Cardiac fibroblast (primary cell): ENCODE data around the gene EPB41L2.
"Not testable (repeated sequence)": the region's sequence is repeated elsewhere in the genome, so short reads cannot be mapped to it uniquely, and the experiment has no call there.

Experiments
- DNase-seq, 2 donors: peaks; one replicate each; pipeline versions ENCODE4 v3.0.0 to v3.0.0-alpha.2; 2010; ENCODE audit warnings: low read depth in 2 of 2
- H3K4me3 ChIP-seq, 2 donors: replicated peaks in 1 of 2; 1 replicate in 1 of 2; 2 replicates in 1 of 2; pipeline ENCODE4 v1.5.1; 2011; ENCODE audit warnings: low read depth in 2 of 2, low read length in 2 of 2, mild to moderate bottlenecking in 2 of 2, moderate library complexity in 1 of 2
- TF ChIP-seq, protein P1 (sequence below): IDR thresholded peaks from one replicate; pipeline ENCODE4 v1.5.1; 2011; ENCODE audit warnings: low read depth, mild to moderate bottlenecking, low read length, inconsistent platforms

The EPB41L2 gene

DNA sequence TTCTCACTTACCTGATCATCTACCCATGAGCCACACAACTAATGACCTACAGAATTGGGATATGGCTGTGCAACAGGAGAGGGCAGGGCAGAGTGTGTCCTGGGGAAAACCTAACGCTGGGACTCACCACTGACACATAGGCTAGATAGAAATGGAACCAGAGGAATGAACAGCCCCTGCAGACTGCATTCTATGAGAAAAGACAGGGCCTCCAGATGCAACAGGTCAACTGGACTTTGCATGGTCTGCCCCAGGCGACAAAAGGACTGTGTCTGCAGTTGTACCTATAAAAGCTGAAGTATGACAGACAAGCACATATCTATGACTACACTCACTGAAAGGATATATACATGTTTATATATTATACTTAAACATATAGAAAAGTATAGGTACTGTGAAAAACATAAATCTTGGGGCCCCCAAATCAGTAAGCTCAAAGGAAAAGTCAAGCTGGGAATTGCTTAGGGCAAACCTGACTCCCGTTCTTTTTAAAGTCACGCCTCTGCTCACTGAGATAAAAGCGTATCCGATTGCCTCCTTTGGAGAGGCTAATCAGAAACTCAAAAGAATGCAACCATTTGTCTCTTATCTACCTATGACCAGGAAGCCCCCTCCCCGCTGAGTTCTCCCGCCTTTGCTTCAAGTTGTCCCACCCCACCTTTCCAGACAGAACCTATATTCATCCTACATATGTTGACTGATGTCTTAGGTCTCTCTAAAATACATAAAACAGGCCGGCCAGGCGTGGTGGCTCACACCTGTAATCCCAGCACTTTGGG lies 68.5 kb downstream of the EPB41L2 start:
- H3K4me3 ChIP-seq, result no peak overlapping the region
- TF ChIP-seq, protein P1, sequence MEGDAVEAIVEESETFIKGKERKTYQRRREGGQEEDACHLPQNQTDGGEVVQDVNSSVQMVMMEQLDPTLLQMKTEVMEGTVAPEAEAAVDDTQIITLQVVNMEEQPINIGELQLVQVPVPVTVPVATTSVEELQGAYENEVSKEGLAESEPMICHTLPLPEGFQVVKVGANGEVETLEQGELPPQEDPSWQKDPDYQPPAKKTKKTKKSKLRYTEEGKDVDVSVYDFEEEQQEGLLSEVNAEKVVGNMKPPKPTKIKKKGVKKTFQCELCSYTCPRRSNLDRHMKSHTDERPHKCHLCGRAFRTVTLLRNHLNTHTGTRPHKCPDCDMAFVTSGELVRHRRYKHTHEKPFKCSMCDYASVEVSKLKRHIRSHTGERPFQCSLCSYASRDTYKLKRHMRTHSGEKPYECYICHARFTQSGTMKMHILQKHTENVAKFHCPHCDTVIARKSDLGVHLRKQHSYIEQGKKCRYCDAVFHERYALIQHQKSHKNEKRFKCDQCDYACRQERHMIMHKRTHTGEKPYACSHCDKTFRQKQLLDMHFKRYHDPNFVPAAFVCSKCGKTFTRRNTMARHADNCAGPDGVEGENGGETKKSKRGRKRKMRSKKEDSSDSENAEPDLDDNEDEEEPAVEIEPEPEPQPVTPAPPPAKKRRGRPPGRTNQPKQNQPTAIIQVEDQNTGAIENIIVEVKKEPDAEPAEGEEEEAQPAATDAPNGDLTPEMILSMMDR, result no peak
- DNase-seq, result no peak

DNA sequence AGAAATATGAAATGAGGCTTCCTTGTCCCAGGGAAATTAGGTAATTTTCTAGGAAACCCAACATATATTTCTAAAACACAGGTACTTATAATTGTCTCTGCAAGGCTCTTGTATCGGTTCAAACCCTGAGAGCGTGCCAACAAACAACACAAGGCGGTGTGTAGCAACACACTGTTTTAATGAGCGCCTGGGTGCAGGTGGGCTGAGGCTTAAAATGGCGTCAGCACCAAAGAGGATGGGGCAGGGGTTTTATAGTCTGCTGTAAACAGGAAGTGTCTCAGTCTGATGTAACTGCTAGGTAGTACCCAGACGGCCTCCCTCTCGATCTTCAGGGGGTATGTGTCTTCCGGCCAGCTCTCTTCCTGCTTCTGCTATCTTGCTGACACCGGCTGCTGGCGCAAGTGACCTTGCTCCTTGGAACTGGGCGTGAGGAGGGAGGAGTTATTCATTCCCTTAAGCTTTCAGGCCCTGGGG lies 69.7 kb downstream of the EPB41L2 start:
- TF ChIP-seq, protein P1, result no peak
- no peak overlapping the region for H3K4me3 ChIP-seq
- DNase-seq, result peak in 1 of 2 donors; percentile 30

DNA sequence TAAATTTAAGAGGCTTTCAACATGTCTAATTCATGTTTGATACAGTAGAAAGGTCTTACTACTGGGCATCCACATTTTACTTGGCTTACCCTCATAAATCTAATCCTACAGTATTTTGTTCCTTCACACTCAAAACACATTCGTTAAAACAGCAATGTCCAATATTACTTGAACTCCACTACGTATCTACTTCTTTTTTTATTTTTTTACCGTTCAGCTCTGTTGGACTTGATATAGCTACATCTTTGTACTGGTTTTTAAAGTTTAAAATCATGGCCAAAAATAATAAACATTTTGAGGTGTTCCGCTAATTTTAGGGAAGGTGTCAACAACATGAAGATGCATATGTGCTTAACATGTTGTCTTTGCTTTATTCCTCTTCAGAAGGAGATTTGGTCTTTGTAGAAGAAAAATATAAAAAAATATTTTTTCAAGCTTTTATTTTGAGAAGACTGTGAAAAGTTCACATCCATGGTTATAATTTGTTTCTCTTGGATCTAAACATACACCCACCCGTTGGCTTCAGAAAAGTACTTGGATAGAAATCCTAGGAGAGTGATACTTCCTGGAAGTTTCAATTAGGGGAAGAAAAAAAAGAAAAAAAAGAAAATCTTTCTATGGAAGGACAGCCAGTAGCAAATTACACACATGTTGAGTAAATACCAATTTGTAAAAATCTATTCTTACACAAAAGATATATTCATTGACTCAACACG lies 71.5 kb downstream of the EPB41L2 start:
- TF ChIP-seq, protein P1, result no peak
- H3K4me3 ChIP-seq, result no peak overlapping the region
- DNase-seq, result peak in 1 of 2 donors; percentile 45

DNA sequence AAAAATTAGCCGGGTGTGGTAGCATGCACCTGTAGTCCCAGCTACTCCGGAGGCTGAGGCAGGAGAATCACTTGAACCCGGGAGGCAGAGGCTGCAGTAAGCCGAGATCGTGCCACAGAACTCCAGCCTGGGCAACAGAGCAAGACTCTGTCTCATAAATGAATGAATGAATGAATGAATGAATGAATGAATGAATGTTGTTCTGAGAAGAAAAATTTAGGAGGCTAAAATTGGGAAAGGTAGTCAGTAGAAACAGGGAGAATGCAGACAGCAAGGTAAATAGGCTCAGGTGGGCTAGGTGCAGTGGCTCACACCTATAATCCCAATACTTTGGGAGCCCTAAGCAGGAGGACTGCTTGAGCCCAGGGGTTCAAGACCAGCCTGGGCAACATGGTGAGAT lies 75.5 kb downstream of the EPB41L2 start:
- not testable (repeated sequence) for H3K4me3 ChIP-seq, DNase-seq

DNA sequence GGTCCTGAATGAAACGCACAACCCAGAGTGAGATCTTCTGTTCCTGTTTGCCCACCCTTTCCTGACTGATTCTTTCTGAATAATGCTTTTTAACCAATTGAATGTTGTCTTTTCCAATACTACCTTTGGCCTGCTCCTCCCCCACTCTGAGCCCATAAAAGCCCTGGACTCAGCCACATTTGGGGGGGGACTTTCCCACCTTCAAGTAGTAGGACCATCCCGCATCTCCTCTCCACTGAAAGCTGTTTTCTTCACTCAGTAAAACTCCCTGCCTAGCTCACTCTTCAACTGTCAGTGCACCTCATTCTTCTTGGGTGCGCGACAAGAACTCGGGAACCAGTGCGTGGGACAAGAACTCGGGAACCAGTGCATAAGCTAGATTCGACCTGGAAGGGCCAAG lies 77.9 kb downstream of the EPB41L2 start:
- no peak overlapping the region for H3K4me3 ChIP-seq
- TF ChIP-seq, protein P1, result no peak
- no peak for DNase-seq

DNA sequence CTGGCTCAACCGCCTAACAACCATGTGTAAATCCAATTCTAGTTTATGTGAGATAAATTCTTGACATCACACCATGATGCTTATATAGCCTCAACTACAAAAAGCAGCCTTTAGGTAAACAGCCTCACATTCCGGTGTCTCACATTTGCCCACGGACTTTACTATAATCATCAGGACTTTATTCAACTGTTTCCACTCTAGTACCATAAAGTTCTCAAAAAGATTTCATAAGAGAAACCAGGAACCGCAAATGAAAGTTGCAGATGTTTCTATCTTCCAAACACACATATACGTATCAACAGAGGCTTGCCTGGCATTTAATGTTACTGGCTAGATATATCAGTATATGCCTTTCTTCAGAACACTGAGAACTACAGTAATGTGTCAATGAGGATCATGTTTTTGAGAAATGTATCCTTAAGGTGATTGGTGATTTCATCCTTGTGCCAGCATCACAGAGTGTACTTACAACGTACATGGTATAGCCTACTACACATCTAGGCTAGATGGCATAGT lies 80.0 kb downstream of the EPB41L2 start:
- H3K4me3 ChIP-seq, result no peak overlapping the region
- DNase-seq, result no peak
- TF ChIP-seq, protein P1, result no peak

DNA sequence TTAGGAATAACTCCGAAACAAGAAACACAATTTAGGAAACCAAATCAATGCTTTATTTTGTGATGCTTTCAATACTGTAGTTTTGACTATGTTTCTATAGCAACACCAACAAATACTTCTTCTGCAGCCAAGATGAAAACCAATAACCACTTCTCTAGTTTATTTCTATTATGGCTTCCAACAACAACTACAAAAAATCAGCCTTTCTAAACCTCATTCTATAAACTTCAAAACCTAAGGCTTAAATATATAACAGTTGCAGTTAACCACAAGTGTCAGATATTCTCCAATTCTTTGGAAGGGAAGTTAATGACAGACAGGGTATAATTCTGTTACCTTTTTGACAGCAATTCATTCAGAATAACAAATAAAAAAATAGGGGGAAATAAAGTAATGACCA lies 80.9 kb downstream of the EPB41L2 start:
- no peak for DNase-seq
- TF ChIP-seq, protein P1, result no peak

More for the DNA sequence above, 80.9 kb downstream of the EPB41L2 start:
- H3K4me3 ChIP-seq, result no peak overlapping the region
